GM21825 (cell line): ENCODE data around the gene EPAS1.

ENCODE experiments used
- ATAC-seq: cut with Tn5 transposase; IDR thresholded peaks from one replicate; pipeline ENCODE4 v1.9.1; 2021; ENCODE audit warnings: mild to moderate bottlenecking, moderate library complexity; ENCODE audit not compliant: unreplicated experiment

EPAS1 gene

GRCh38 chr2:46430413-46430812, 133.2 kb downstream of the EPAS1 start:
- ATAC-seq, result no peak

- no peak for ATAC-seq
Observed at GRCh38 chr2:46430992-46431391, 133.8 kb downstream of the EPAS1 start.

GRCh38 chr2:46431481-46432235, 134.5 kb downstream of the EPAS1 start:
- no peak for ATAC-seq

GRCh38 chr2:46434851-46435273, 137.7 kb downstream of the EPAS1 start:
- ATAC-seq, result no peak

- no peak for ATAC-seq
Observed at GRCh38 chr2:46435353-46435752, 138.1 kb downstream of the EPAS1 start.

- no peak for ATAC-seq
Observed at GRCh38 chr2:46435796-46436360, 138.7 kb downstream of the EPAS1 start.
